Astrocyte (in vitro differentiated cells and primary cell): ENCODE results near the gene GORASP2.

ENCODE experiments used
- EZH2 ChIP-seq: IDR thresholded peaks from 2 replicates; pipeline ENCODE4 v1.6.1; 2012; ENCODE audit warnings: mild to moderate bottlenecking, low read length, inconsistent platforms; ENCODE audit not compliant: insufficient read depth
- TF ChIP-seq, protein P1 (sequence below): IDR thresholded peaks from 2 replicates; pipeline ENCODE4 v1.5.1; 2011; ENCODE audit warnings: low read depth, mild to moderate bottlenecking, inconsistent platforms, low read length, moderate library complexity; ENCODE audit not compliant: insufficient read depth

DNA sequence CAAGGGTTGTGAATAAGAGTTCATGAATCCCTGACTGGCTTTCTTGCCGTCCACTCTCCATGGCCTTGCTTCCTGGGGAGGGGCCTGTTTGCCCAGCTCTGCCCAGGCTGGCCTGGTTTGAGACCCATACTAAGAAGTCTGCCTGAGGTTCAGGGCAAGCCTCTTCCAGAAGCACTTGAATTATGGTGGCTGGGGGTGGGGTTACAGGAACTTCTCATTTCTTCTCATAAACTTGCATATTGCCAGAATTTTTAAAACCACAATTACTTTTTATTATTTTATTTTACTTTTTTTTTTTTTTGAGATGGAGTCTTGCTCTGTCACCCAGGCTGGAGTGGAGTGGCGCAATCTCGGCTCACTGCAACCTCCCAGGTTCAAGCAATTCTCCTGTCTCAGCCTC is 42.0 kb downstream of the GORASP2 start:
- TF ChIP-seq, protein P1, sequence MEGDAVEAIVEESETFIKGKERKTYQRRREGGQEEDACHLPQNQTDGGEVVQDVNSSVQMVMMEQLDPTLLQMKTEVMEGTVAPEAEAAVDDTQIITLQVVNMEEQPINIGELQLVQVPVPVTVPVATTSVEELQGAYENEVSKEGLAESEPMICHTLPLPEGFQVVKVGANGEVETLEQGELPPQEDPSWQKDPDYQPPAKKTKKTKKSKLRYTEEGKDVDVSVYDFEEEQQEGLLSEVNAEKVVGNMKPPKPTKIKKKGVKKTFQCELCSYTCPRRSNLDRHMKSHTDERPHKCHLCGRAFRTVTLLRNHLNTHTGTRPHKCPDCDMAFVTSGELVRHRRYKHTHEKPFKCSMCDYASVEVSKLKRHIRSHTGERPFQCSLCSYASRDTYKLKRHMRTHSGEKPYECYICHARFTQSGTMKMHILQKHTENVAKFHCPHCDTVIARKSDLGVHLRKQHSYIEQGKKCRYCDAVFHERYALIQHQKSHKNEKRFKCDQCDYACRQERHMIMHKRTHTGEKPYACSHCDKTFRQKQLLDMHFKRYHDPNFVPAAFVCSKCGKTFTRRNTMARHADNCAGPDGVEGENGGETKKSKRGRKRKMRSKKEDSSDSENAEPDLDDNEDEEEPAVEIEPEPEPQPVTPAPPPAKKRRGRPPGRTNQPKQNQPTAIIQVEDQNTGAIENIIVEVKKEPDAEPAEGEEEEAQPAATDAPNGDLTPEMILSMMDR, result no peak
- no peak for TF ChIP-seq EZH2
